Keratinocyte (primary cell): Measurements from ENCODE around the gene KRCC1. TPM values are rescaled to one million over a fixed set of nuclear protein-coding genes. Genes with fewer than 3 reads are reported as not detected.

Experiments used
- DNase-seq: peaks from one replicate; pipeline ENCODE4 v3.0.0-alpha.2; 2011; ENCODE audit warnings: low read depth, missing footprints, low spot score
- FAIRE-seq: peaks from 2 replicates; lab custom pipeline; 2011; peaks lifted over from hg19 to GRCh38; lab: Jason Lieb, UNC
- H2AFZ ChIP-seq: 2 replicates; pipeline ENCODE4 v1.6.0; 2012; ENCODE audit warnings: low read length, control low read depth, inconsistent platforms; ENCODE audit not compliant: control insufficient read depth
- H3K27ac ChIP-seq: 2 replicates; pipeline ENCODE4 v1.5.1; 2011; ENCODE audit warnings: low read length; ENCODE audit not compliant: control insufficient read depth, insufficient read depth
- H3K27me3 ChIP-seq: 3 replicates; pipeline ENCODE4 v1.6.0; 2011; ENCODE audit warnings: low read length; ENCODE audit not compliant: control insufficient read depth, insufficient read depth; ENCODE audit errors: extremely low read depth
- H3K36me3 ChIP-seq, 2 experiments: 2 replicates in 1 of 2; 3 replicates in 1 of 2; pipeline ENCODE4 v1.5.1; 2011; ENCODE audit warnings: low read length in 2 of 2, mild to moderate bottlenecking in 1 of 2; ENCODE audit not compliant: control insufficient read depth in 2 of 2, insufficient read depth in 2 of 2; ENCODE audit errors: extremely low read depth in 1 of 2
- H3K4me1 ChIP-seq: 3 replicates; pipeline ENCODE4 v1.5.1; 2011; ENCODE audit warnings: low read length; ENCODE audit not compliant: control insufficient read depth, insufficient read depth; ENCODE audit errors: extremely low read depth
- H3K4me2 ChIP-seq: 3 replicates; pipeline ENCODE4 v1.6.0; 2011; ENCODE audit warnings: low read depth, low read length; ENCODE audit not compliant: control insufficient read depth, insufficient read depth; ENCODE audit errors: extremely low read depth
- H3K4me3 ChIP-seq, 3 experiments: fragments of 200-600 bp in 1 of 3; sonication (generic) in 1 of 3; 2 replicates in 2 of 3; 3 replicates in 1 of 3; pipeline ENCODE4 v1.5.1; 2011 to 2016; ENCODE audit warnings: low read length in 3 of 3, mild to moderate bottlenecking in 3 of 3, control low read depth in 2 of 3, inconsistent platforms in 1 of 3, low read depth in 1 of 3, mixed read lengths in 1 of 3, mixed run types in 1 of 3, moderate library complexity in 1 of 3; ENCODE audit not compliant: control insufficient read depth in 2 of 3, insufficient read depth in 2 of 3; ENCODE audit errors: extremely low read depth in 1 of 3
- H3K79me2 ChIP-seq: 2 replicates; pipeline ENCODE4 v1.6.0; 2012; ENCODE audit warnings: low read length; ENCODE audit not compliant: control insufficient read depth, insufficient read depth
- H3K9ac ChIP-seq: 3 replicates; pipeline ENCODE4 v1.6.0; 2011; ENCODE audit warnings: low read length; ENCODE audit not compliant: control insufficient read depth, insufficient read depth; ENCODE audit errors: extremely low read depth
- H3K9me1 ChIP-seq: 3 replicates; pipeline ENCODE4 v1.6.0; 2011; ENCODE audit warnings: low read length; ENCODE audit not compliant: control insufficient read depth, insufficient read depth; ENCODE audit errors: extremely low read depth
- H3K9me3 ChIP-seq: 2 replicates; pipeline ENCODE4 v1.5.1; 2012; ENCODE audit warnings: low read depth, low read length; ENCODE audit not compliant: control insufficient read depth
- H4K20me1 ChIP-seq: 3 replicates; pipeline ENCODE4 v1.6.0; 2011; ENCODE audit warnings: low read length; ENCODE audit not compliant: control insufficient read depth, insufficient read depth; ENCODE audit errors: extremely low read depth
- EZH2 ChIP-seq: IDR thresholded peaks from one replicate; pipeline ENCODE4 v1.6.1; 2012; ENCODE audit warnings: inconsistent platforms, mild to moderate bottlenecking, low read length, moderate library complexity
- dilution Hi-C: fragments of 300-500 bp; cut with MboI; formaldehyde crosslinking; loops from one replicate; pipeline ENCODE4 v1.7.0; 2020; ENCODE audit warnings: low sequenced_read_pairs; ENCODE audit not compliant: extremely low pct_ligation_motif_present
- polyA plus RNA-seq, 5 experiments: library from polyadenylated mRNA; depleted of rRNA in 3 of 5; stranded (reverse) in 3 of 5; stranded (forward) in 1 of 5; unstranded in 1 of 5; fragments of >200 nt; gene quantifications; 1 replicate in 1 of 5; 2 replicates in 3 of 5; 3 replicates in 1 of 5; pipeline versions ENCODE4 v1.2.1 to v1.2.3, GENCODE V29; 2011 to 2012; ENCODE audit warnings: missing spikeins in 2 of 5, low read depth in 1 of 5, low replicate concordance in 1 of 5
- TF ChIP-seq, protein P1 (sequence below), 3 experiments: IDR thresholded peaks in 1 of 3; conservative IDR thresholded peaks in 1 of 3; optimal IDR thresholded peaks in 1 of 3; 2 replicates in 2 of 3; 3 replicates in 1 of 3; pipeline versions ENCODE3 to v1.5.1; 2011; ENCODE audit warnings: low read length in 3 of 3, mild to moderate bottlenecking in 3 of 3, moderate library complexity in 2 of 3, control low read depth in 1 of 3, inconsistent platforms in 1 of 3; ENCODE audit not compliant: insufficient read depth in 2 of 3; ENCODE audit errors: extremely low read depth in 1 of 3

KRCC1 gene
- polyA plus RNA-seq, 1 donor (not counting 4 experiments of a cell fraction or from before 2014, with no cell fraction given), result 21.1 TPM

DNA sequence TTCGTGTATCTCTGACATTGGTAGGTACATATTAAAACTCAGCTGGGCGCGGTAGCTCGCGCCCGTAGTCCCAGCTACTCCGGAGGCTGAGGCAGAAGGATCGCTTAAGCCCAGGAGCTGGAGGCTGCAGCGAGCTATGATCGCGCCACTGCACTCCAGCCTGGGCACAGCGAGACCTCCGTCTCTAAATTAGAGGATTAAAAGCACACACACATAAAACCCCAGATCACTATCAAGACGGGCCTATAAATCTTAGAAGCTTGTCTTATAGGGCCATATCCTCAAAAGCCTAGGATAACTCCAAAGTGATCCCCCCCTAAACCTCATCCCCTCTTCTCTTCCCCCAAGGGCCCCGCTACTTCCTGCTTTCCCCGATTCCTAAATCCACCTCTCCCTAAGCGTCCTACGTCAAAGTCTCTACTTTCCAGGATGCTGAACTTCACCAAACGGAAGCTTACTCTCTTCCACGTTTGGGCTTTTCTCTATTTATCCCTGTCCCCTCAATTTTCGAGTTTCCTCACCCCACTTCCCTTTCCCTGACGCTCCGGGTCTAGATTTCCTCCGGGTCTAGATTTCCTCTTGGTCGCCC is 707 bp downstream of the KRCC1 start:
- Histone ChIP-seq H3K9me1 (no peaks in the 10 kb centered on the region), H3K27ac (peak overlapping the region; percentile 78), H3K79me2 (peaks cover 20% of the 10 kb centered on the region), H4K20me1 (no peaks in the 10 kb centered on the region), H3K4me1 (peaks cover 14% of the 10 kb centered on the region), H3K9ac (peak overlapping the region; percentile 84), H3K4me3 (peak overlapping the region; percentile 69 to 80 (median 72)), H3K4me2 (peak overlapping the region; percentile 85), H3K9me3 (no peaks in the 10 kb centered on the region), H2AFZ (peak overlapping the region; percentile 19), H3K36me3 (peaks cover 0 to 1% of the 10 kb centered on the region in 2 experiments), H3K27me3 (no peaks in the 10 kb centered on the region)
- FAIRE-seq (no peak), DNase-seq (no peak)
- no peak for TF ChIP-seq EZH2
- dilution Hi-C loops, result no loop called here

DNA sequence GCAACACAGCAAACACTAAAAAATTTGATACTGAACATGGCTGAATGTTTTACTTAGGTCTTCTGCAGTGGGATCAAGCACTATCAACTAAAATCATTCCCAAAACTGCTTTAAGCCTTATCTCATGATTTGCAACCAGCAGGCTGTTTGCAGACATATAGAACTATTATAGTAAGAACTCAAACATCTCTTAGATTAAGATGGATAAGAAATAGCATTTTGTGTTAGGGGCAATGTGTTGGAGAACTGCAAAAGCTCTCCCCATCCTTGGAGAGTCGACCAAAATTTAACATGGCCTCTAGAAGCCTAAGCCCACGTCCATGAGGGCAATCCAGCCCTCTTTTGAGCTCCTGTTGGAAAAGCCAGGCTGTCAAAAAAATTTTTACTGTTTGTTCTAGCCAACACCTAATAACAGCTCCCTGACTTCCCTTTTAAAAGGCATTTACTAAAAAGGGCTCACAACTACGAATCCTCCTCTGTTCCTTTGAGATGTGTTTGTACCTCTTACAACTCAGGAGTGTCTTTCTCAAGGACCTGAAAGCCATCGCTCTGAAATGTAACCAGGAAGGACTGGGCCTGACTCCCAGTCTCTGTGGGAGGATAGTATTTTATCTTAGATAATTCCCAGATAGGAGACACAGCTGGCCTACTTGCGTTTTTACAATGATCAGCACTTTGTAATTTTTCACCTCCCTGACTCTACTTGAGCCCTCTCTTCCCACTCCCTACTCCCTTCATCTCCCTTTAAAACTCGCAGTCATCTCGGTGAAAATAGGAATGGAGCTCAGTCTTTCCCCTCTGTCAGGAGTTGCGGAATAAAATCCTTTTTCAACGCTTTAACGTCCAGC is 1.4 kb downstream of the KRCC1 start:
- Histone ChIP-seq H2AFZ (no peak overlapping the region), H3K36me3 (peaks cover 0 to 1% of the 10 kb centered on the region in 2 experiments), H3K27me3 (no peaks in the 10 kb centered on the region), H3K27ac (peak overlapping the region; percentile 78), H3K4me3 (peak overlapping the region; percentile 69 to 80 (median 72)), H3K9ac (peak overlapping the region; percentile 84), H3K9me1 (no peaks in the 10 kb centered on the region), H3K4me1 (peaks cover 14% of the 10 kb centered on the region), H3K9me3 (no peaks in the 10 kb centered on the region), H3K79me2 (peaks cover 20% of the 10 kb centered on the region), H3K4me2 (peak overlapping the region; percentile 85), H4K20me1 (no peaks in the 10 kb centered on the region)
- DNase-seq, result no peak
- TF ChIP-seq, protein P1, sequence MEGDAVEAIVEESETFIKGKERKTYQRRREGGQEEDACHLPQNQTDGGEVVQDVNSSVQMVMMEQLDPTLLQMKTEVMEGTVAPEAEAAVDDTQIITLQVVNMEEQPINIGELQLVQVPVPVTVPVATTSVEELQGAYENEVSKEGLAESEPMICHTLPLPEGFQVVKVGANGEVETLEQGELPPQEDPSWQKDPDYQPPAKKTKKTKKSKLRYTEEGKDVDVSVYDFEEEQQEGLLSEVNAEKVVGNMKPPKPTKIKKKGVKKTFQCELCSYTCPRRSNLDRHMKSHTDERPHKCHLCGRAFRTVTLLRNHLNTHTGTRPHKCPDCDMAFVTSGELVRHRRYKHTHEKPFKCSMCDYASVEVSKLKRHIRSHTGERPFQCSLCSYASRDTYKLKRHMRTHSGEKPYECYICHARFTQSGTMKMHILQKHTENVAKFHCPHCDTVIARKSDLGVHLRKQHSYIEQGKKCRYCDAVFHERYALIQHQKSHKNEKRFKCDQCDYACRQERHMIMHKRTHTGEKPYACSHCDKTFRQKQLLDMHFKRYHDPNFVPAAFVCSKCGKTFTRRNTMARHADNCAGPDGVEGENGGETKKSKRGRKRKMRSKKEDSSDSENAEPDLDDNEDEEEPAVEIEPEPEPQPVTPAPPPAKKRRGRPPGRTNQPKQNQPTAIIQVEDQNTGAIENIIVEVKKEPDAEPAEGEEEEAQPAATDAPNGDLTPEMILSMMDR (optimal IDR thresholded peaks at IDR 0.05 in 1 of 3, IDR thresholded peaks at IDR 0.05 in 1 of 3, conservative IDR thresholded peaks at IDR 0.05 in 1 of 3; ENCODE audit: extremely low read depth in 1 of 3, insufficient read depth in 2 of 3, low read length in 3 of 3), result no peak
- TF ChIP-seq EZH2, result no peak
- dilution Hi-C loops, result no loop called here
- FAIRE-seq, result no peak
